GM18867 (cell line): ENCODE data around the gene SLC35A2.
"Not testable (repeated sequence)": the region's sequence is repeated elsewhere in the genome, so short reads cannot be mapped to it uniquely, and the experiment has no call there.

Experiments used
- ATAC-seq: cut with Tn5 transposase; IDR thresholded peaks from one replicate; pipeline ENCODE4 v1.9.1; 2021; ENCODE audit warnings: mild to moderate bottlenecking, moderate library complexity; ENCODE audit not compliant: unreplicated experiment

The SLC35A2 gene

GRCh38 chrX:48854121-48854804, 57.2 kb downstream of the SLC35A2 start:
- ATAC-seq = not testable (repeated sequence)

DNA sequence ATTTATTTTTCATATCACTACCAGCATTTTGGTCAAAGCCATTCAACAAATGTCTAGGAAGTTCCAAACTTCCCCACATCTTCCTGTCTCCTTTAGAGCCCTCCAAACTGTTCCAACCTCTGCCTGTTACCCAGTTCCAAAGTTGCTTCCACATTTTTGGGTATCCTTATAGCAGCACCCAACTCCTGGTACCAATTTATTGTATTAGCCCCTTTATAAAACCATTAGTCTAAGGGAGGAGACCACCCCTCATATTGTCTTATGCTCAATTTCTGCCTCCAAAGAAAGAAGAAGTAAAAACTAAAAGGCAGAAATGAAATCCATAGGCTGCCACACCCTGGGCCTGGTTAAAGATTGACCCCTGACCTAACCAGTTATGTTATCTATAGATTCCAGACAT, 58.0 kb downstream of the SLC35A2 start:
- ATAC-seq = not testable (repeated sequence)
